Measurements from ENCODE around the gene GPER1. TPM values are rescaled to one million over a fixed set of nuclear protein-coding genes. Genes with fewer than 3 reads are reported as not detected.
A peak's percentile ranks its signal among the peaks of the same experiment; 100 is the strongest.

The GPER1 gene
- total RNA-seq, 1 experiment from 2014 or later = 2.9 TPM

DNA sequence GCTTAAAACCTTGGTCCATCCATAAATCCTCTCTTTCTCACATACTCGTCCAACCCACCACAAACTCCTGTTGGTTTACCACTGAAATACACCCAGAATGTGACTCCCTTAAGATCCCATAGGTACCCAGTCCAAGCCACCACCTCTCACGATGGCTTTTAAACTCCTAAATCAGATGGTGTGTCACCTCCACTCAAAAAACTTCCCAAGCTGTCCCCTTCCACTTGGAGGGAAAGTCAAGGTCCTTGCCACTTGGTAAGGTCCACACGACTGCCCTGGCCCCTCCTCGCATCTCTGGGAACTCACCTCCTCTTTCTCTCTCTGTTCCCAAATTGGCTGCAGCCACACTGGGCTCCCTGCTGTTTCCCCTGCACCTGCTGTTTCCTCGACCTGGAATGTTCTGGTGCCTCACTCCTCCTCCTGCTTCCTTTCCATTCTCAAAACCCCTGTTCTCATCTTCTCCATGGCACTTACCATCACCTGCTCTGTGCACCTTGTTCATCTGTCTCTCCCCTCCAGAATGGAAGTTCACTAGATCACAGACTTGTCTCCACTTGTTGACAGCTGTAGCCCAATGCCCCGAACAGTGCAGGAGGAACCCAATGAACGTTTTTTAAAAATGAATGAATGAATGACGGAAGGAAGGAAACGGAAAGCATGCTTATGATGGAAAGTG lies 49.1 kb downstream of the GPER1 start:
- Histone ChIP-seq H3K9me3 (ENCODE audit: control insufficient read depth, insufficient read depth, low read depth, low read length) (no peaks in the 10 kb centered on the region), H3K27me3 (ENCODE audit: control insufficient read depth, insufficient read depth, low read length) (no peaks in the 10 kb centered on the region), H3K36me3 (ENCODE audit: control insufficient read depth, insufficient read depth, low read length) (no peaks in the 10 kb centered on the region), H3K4me3 (ENCODE audit: low read depth in 2 of 2, low read length in 2 of 2) (peak overlapping the region; percentile 72 to 99), H3K27ac (ENCODE audit: low read length) (peak overlapping the region; percentile 36), H3K4me1 (ENCODE audit: control insufficient read depth, insufficient read depth, low read length) (peaks cover 3% of the 10 kb centered on the region; the same call in 1 of the 2 replicates)
- BruUV-seq (replicated peaks) = TSS peak; percentile 95
- POLR2A ChIA-PET = interaction anchor here (0.6 kb wide), 1 partner anchor 273 kb away, joined by 6 read pairs; no protein-coding TSS in a partner anchor
- CTCF ChIA-PET = no interaction called here
- peak; percentile 6 for ATAC-seq
- DNase-seq (ENCODE audit: low read depth, low spot score) = no peak
- in situ Hi-C loops (cut with HindIII; ENCODE audit: low pct_unique_long_range_greater_than_20kb, low sequenced_read_pairs) (loop anchor here (25.0 kb wide), 1 partner anchor 175 kb away; the partner anchor contains the start of gene ADAP1), intact Hi-C loops (cut with micrococcal nuclease; ENCODE audit: unreplicated experiment) (no loop called here)
- TF ChIP-seq, protein P1, sequence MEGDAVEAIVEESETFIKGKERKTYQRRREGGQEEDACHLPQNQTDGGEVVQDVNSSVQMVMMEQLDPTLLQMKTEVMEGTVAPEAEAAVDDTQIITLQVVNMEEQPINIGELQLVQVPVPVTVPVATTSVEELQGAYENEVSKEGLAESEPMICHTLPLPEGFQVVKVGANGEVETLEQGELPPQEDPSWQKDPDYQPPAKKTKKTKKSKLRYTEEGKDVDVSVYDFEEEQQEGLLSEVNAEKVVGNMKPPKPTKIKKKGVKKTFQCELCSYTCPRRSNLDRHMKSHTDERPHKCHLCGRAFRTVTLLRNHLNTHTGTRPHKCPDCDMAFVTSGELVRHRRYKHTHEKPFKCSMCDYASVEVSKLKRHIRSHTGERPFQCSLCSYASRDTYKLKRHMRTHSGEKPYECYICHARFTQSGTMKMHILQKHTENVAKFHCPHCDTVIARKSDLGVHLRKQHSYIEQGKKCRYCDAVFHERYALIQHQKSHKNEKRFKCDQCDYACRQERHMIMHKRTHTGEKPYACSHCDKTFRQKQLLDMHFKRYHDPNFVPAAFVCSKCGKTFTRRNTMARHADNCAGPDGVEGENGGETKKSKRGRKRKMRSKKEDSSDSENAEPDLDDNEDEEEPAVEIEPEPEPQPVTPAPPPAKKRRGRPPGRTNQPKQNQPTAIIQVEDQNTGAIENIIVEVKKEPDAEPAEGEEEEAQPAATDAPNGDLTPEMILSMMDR (IDR thresholded peaks at IDR 0.05) = no peak
- TF ChIP-seq, protein P2, sequence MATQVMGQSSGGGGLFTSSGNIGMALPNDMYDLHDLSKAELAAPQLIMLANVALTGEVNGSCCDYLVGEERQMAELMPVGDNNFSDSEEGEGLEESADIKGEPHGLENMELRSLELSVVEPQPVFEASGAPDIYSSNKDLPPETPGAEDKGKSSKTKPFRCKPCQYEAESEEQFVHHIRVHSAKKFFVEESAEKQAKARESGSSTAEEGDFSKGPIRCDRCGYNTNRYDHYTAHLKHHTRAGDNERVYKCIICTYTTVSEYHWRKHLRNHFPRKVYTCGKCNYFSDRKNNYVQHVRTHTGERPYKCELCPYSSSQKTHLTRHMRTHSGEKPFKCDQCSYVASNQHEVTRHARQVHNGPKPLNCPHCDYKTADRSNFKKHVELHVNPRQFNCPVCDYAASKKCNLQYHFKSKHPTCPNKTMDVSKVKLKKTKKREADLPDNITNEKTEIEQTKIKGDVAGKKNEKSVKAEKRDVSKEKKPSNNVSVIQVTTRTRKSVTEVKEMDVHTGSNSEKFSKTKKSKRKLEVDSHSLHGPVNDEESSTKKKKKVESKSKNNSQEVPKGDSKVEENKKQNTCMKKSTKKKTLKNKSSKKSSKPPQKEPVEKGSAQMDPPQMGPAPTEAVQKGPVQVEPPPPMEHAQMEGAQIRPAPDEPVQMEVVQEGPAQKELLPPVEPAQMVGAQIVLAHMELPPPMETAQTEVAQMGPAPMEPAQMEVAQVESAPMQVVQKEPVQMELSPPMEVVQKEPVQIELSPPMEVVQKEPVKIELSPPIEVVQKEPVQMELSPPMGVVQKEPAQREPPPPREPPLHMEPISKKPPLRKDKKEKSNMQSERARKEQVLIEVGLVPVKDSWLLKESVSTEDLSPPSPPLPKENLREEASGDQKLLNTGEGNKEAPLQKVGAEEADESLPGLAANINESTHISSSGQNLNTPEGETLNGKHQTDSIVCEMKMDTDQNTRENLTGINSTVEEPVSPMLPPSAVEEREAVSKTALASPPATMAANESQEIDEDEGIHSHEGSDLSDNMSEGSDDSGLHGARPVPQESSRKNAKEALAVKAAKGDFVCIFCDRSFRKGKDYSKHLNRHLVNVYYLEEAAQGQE (IDR thresholded peaks at IDR 0.05; ENCODE audit: insufficient read depth in 1 of 2, low read depth in 2 of 2, low read length in 1 of 2) = no peak
- TF ChIP-seq SIN3A (IDR thresholded peaks at IDR 0.05; ENCODE audit: borderline replicate concordance, insufficient read depth, low read depth, low read length) (no peak), TCF7L2 (IDR thresholded peaks at IDR 0.05; ENCODE audit: low read depth, low read length) (no peak), POLR2AphosphoS5 (IDR thresholded peaks at IDR 0.05; ENCODE audit: low read depth, low read length) (no peak)

DNA sequence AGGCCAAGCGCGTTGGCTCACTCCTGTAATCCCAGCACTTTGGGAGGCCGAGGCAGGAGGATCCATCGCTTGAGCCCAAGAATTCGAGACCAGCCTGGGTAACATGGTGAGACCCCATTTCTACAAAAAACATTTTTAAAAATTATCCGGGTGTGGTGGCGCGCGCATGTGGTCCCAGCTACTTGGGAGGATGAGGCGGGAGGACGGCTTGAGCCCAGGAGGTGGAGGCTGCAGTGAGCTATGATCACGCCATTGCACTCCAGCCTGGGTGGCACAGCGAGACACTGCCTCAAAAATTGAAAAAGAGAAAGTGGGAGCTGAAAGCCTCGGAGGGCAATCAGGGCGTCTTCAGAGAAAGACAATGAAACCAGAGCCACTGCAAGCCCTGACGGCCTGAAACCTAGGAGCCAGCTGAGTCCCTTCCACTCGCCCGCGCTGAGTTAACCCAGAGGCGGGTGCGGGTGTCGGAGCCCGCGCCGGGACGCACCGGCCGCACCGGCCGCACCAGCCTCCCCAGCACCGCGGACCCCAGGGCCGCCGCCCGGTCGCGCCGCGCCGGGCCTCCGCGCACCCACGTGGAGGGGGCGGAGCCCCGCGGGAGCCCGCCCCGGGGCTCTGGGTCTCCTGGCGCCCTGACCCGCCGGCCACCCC lies 49.7 kb downstream of the GPER1 start:
- in situ Hi-C loops (cut with HindIII; ENCODE audit: low pct_unique_long_range_greater_than_20kb, low sequenced_read_pairs) (loop anchor here (25.0 kb wide), 1 partner anchor 175 kb away; the partner anchor contains the start of gene ADAP1), intact Hi-C loops (cut with micrococcal nuclease; ENCODE audit: unreplicated experiment) (no loop called here)
- POLR2A ChIA-PET = interaction anchor here (1.7 kb wide), 1 partner anchor 22 kb away, joined by 6 read pairs; the partner anchor contains the start of gene ZFAND2A

More for the DNA sequence above, 49.7 kb downstream of the GPER1 start:
- H3K4me1 ChIP-seq (ENCODE audit: control insufficient read depth, insufficient read depth, low read length) = peaks cover 3% of the 10 kb centered on the region; the same call in 1 of the 2 replicates
- H3K27me3 ChIP-seq (ENCODE audit: control insufficient read depth, insufficient read depth, low read length) = no peaks in the 10 kb centered on the region
- H3K36me3 ChIP-seq (ENCODE audit: control insufficient read depth, insufficient read depth, low read length) = no peaks in the 10 kb centered on the region
- TF ChIP-seq, protein P1 (IDR thresholded peaks at IDR 0.05) = no peak
- TF ChIP-seq TCF7L2 (IDR thresholded peaks at IDR 0.05; ENCODE audit: low read depth, low read length) = no peak
- TF ChIP-seq, protein P2 (IDR thresholded peaks at IDR 0.05; ENCODE audit: insufficient read depth in 1 of 2, low read depth in 2 of 2, low read length in 1 of 2) = no peak
- TF ChIP-seq SIN3A (IDR thresholded peaks at IDR 0.05; ENCODE audit: borderline replicate concordance, insufficient read depth, low read depth, low read length) = no peak
- TF ChIP-seq POLR2AphosphoS5 (IDR thresholded peaks at IDR 0.05; ENCODE audit: low read depth, low read length) = no peak
- CTCF ChIA-PET = interaction anchor here (1.1 kb wide), 1 partner anchor 144 kb away, joined by 4 read pairs; no protein-coding TSS in a partner anchor
- ATAC-seq (peak; percentile 85), DNase-seq (ENCODE audit: low read depth, low spot score) (no peak)
- H3K4me3 ChIP-seq (ENCODE audit: low read depth in 2 of 2, low read length in 2 of 2) = peak overlapping the region; percentile 72 to 99
- no peaks in the 10 kb centered on the region for H3K9me3 ChIP-seq (ENCODE audit: control insufficient read depth, insufficient read depth, low read depth, low read length)
- H3K27ac ChIP-seq (ENCODE audit: low read length) = peak overlapping the region; percentile 36
- no TSS peak for BruUV-seq (replicated peaks)

All from Panc1 (cell line).